Activated naive CD4-positive, alpha-beta T cell treated with anti-CD3 and anti-CD28 coated beads, Interleukin-2, amount 10 ng/mL, durations not matched to agents 7 days and 5 days (primary cell): Measurements from ENCODE around the gene MTURN.

Experiments
- CTCF ChIA-PET: fragments of 350-600 bp; sonication (Branson Sonifier 250); formaldehyde crosslinking; loops from one replicate; lab custom pipeline; 2021; ENCODE audit warnings: antibody characterized with exemption; lab: Charles Lee
- DNase-seq: peaks from one replicate; pipeline ENCODE4 v3.0.0-alpha.2; 2020
- H3K27ac Mint-ChIP-seq: one replicate; pipeline ENCODE4 v1.8.0; 2021; ENCODE audit warnings: mild to moderate bottlenecking, moderate library complexity, mixed read lengths
- H3K27me3 Mint-ChIP-seq: one replicate; pipeline ENCODE4 v1.8.0; 2021; ENCODE audit warnings: mild to moderate bottlenecking, mixed read lengths
- H3K36me3 Mint-ChIP-seq: one replicate; pipeline ENCODE4 v1.8.0; 2021; ENCODE audit warnings: mixed read lengths
- H3K4me1 Mint-ChIP-seq: one replicate; pipeline ENCODE4 v1.8.0; 2021; ENCODE audit warnings: mixed read lengths
- H3K4me3 Mint-ChIP-seq: one replicate; pipeline ENCODE4 v1.8.0; 2021; ENCODE audit warnings: mild to moderate bottlenecking, moderate library complexity, mixed read lengths
- H3K9me3 Mint-ChIP-seq: one replicate; pipeline ENCODE4 v1.8.0; 2021; ENCODE audit warnings: mixed read lengths

The MTURN gene

GRCh38 chr7:30172451-30172850 lies 37.7 kb downstream of the MTURN start:
- Mint-ChIP-seq H3K27ac (no peak overlapping the region), H3K4me1 (no peaks in the 10 kb centered on the region), H3K9me3 (no peaks in the 10 kb centered on the region), H3K27me3 (peaks cover 16% of the 10 kb centered on the region), H3K4me3 (no peak overlapping the region), H3K36me3 (no peaks in the 10 kb centered on the region)
- DNase-seq, result no peak
- CTCF ChIA-PET, result interaction anchor here (0.9 to 1.9 kb wide), 2 partner anchors 8 to 392 kb away, joined by 3 to 6 read pairs; no protein-coding TSS in a partner anchor

- Mint-ChIP-seq H3K36me3 (no peaks in the 10 kb centered on the region), H3K9me3 (no peaks in the 10 kb centered on the region), H3K4me1 (no peaks in the 10 kb centered on the region), H3K27me3 (peaks cover 12% of the 10 kb centered on the region), H3K4me3 (no peak overlapping the region), H3K27ac (no peak overlapping the region)
- CTCF ChIA-PET, result interaction anchor here (0.9 to 1.9 kb wide), 2 partner anchors 9 to 391 kb away, joined by 3 to 6 read pairs; no protein-coding TSS in a partner anchor
- no peak for DNase-seq
Observed at GRCh38 chr7:30173058-30173897, 38.5 kb downstream of the MTURN start.

- no peak overlapping the region for H3K4me3 Mint-ChIP-seq
- no peaks in the 10 kb centered on the region for H3K9me3 Mint-ChIP-seq
- no peak for DNase-seq
- H3K27ac Mint-ChIP-seq, result no peak overlapping the region
- peaks cover 7% of the 10 kb centered on the region for H3K4me1 Mint-ChIP-seq
- CTCF ChIA-PET, result interaction anchor here (0.6 kb wide), 1 partner anchor 249 kb away, joined by 3 read pairs; no protein-coding TSS in a partner anchor
- H3K36me3 Mint-ChIP-seq, result no peaks in the 10 kb centered on the region
- peaks cover 6% of the 10 kb centered on the region for H3K27me3 Mint-ChIP-seq
Observed at GRCh38 chr7:30175180-30175579, 40.4 kb downstream of the MTURN start.

GRCh38 chr7:30175636-30176147 lies 40.9 kb downstream of the MTURN start:
- Mint-ChIP-seq H3K9me3 (peaks cover 2% of the 10 kb centered on the region), H3K27me3 (peaks cover 6% of the 10 kb centered on the region), H3K4me3 (no peak overlapping the region), H3K36me3 (no peaks in the 10 kb centered on the region), H3K4me1 (peaks cover 7% of the 10 kb centered on the region), H3K27ac (no peak overlapping the region)
- CTCF ChIA-PET, result interaction anchor here (0.9 kb wide), 1 partner anchor 16 kb away, joined by 3 read pairs; no protein-coding TSS in a partner anchor
- no peak for DNase-seq

- Mint-ChIP-seq H3K9me3 (peaks cover 2% of the 10 kb centered on the region), H3K27me3 (peaks cover 2% of the 10 kb centered on the region), H3K4me3 (no peak overlapping the region), H3K27ac (no peak overlapping the region), H3K36me3 (no peaks in the 10 kb centered on the region), H3K4me1 (peaks cover 7% of the 10 kb centered on the region)
- DNase-seq, result no peak
- CTCF ChIA-PET, result interaction anchor here (0.9 kb wide), 1 partner anchor 17 kb away, joined by 3 read pairs; no protein-coding TSS in a partner anchor
Observed at GRCh38 chr7:30176463-30177109, 41.8 kb downstream of the MTURN start.

- no peaks in the 10 kb centered on the region for H3K27me3 Mint-ChIP-seq
- H3K27ac Mint-ChIP-seq, result no peak overlapping the region
- peaks cover 2% of the 10 kb centered on the region for H3K9me3 Mint-ChIP-seq
- no peak overlapping the region for H3K4me3 Mint-ChIP-seq
- no peak for DNase-seq
- no peaks in the 10 kb centered on the region for H3K36me3 Mint-ChIP-seq
- CTCF ChIA-PET, result no interaction called here
- peaks cover 7% of the 10 kb centered on the region for H3K4me1 Mint-ChIP-seq
Observed at GRCh38 chr7:30177186-30177585, 42.4 kb downstream of the MTURN start.

GRCh38 chr7:30177965-30178364 lies 43.2 kb downstream of the MTURN start:
- CTCF ChIA-PET, result interaction anchor here (0.9 kb wide), 1 partner anchor 258 kb away, joined by 3 read pairs; no protein-coding TSS in a partner anchor
- H3K4me3 Mint-ChIP-seq, result no peak overlapping the region
- H3K36me3 Mint-ChIP-seq, result no peaks in the 10 kb centered on the region
- H3K27ac Mint-ChIP-seq, result no peak overlapping the region
- no peak for DNase-seq
- H3K9me3 Mint-ChIP-seq, result peaks cover 2% of the 10 kb centered on the region
- peaks cover 7% of the 10 kb centered on the region for H3K4me1 Mint-ChIP-seq
- H3K27me3 Mint-ChIP-seq, result no peaks in the 10 kb centered on the region

GRCh38 chr7:30178748-30179436 lies 44.1 kb downstream of the MTURN start:
- CTCF ChIA-PET, result no interaction called here
- Mint-ChIP-seq H3K36me3 (no peaks in the 10 kb centered on the region), H3K9me3 (peaks cover 2% of the 10 kb centered on the region), H3K27ac (peak overlapping the region; percentile 30), H3K4me1 (peaks cover 7% of the 10 kb centered on the region), H3K27me3 (no peaks in the 10 kb centered on the region), H3K4me3 (no peak overlapping the region)
- no peak for DNase-seq

- peaks cover 2% of the 10 kb centered on the region for H3K9me3 Mint-ChIP-seq
- H3K4me3 Mint-ChIP-seq, result no peak overlapping the region
- H3K27ac Mint-ChIP-seq, result no peak overlapping the region
- CTCF ChIA-PET, result no interaction called here
- no peaks in the 10 kb centered on the region for H3K36me3 Mint-ChIP-seq
- H3K27me3 Mint-ChIP-seq, result peaks cover 4% of the 10 kb centered on the region
- peaks cover 7% of the 10 kb centered on the region for H3K4me1 Mint-ChIP-seq
- no peak for DNase-seq
Observed at GRCh38 chr7:30180718-30181117, 45.9 kb downstream of the MTURN start.

- Mint-ChIP-seq H3K36me3 (no peaks in the 10 kb centered on the region), H3K9me3 (peaks cover 2% of the 10 kb centered on the region), H3K4me1 (peaks cover 7% of the 10 kb centered on the region), H3K27me3 (peaks cover 4% of the 10 kb centered on the region), H3K27ac (no peak overlapping the region), H3K4me3 (no peak overlapping the region)
- no peak for DNase-seq
- CTCF ChIA-PET, result interaction anchor here (0.8 kb wide), 1 partner anchor 252 kb away, joined by 4 read pairs; no protein-coding TSS in a partner anchor
Observed at GRCh38 chr7:30181211-30181610, 46.4 kb downstream of the MTURN start.

- Mint-ChIP-seq H3K4me3 (no peak overlapping the region), H3K9me3 (peaks cover 2% of the 10 kb centered on the region), H3K27me3 (peaks cover 4% of the 10 kb centered on the region), H3K36me3 (no peaks in the 10 kb centered on the region), H3K4me1 (peaks cover 7% of the 10 kb centered on the region), H3K27ac (no peak overlapping the region)
- CTCF ChIA-PET, result interaction anchor here (0.5 to 1.4 kb wide), 4 partner anchors 9 to 1260 kb away, joined by 3 to 4 read pairs (median 3); no protein-coding TSS in a partner anchor
- no peak for DNase-seq
Observed at GRCh38 chr7:30181736-30182522, 47.1 kb downstream of the MTURN start.

- CTCF ChIA-PET, result interaction anchor here (0.5 to 1.4 kb wide), 3 partner anchors 8 to 1261 kb away, joined by 3 read pairs; no protein-coding TSS in a partner anchor
- H3K36me3 Mint-ChIP-seq, result no peaks in the 10 kb centered on the region
- no peak overlapping the region for H3K4me3 Mint-ChIP-seq
- H3K27me3 Mint-ChIP-seq, result peaks cover 9% of the 10 kb centered on the region
- H3K9me3 Mint-ChIP-seq, result peaks cover 4% of the 10 kb centered on the region
- no peak for DNase-seq
- H3K27ac Mint-ChIP-seq, result no peak overlapping the region
- peaks cover 7% of the 10 kb centered on the region for H3K4me1 Mint-ChIP-seq
Observed at GRCh38 chr7:30182814-30183213, 48.0 kb downstream of the MTURN start.

GRCh38 chr7:30183749-30184369 lies 49.1 kb downstream of the MTURN start:
- Mint-ChIP-seq H3K4me1 (peaks cover 5% of the 10 kb centered on the region), H3K4me3 (no peak overlapping the region), H3K27ac (no peak overlapping the region), H3K27me3 (peaks cover 9% of the 10 kb centered on the region), H3K36me3 (no peaks in the 10 kb centered on the region), H3K9me3 (peaks cover 10% of the 10 kb centered on the region)
- DNase-seq, result no peak
- CTCF ChIA-PET, result interaction anchor here (1.4 kb wide), 1 partner anchor 7 kb away, joined by 3 read pairs; no protein-coding TSS in a partner anchor
